Gastroesophageal sphincter (tissue), 3 donors: ENCODE results near the gene VSIG10.

Experiments
- POLR2A ChIP-seq, 2 donors: fragments of 450-650 bp; IDR thresholded peaks; one replicate each; pipeline ENCODE4 v1.6.1; 2017; ENCODE audit warnings: antibody characterized with exemption in 2 of 2, mild to moderate bottlenecking in 2 of 2, moderate library complexity in 1 of 2
- POLR2AphosphoS5 ChIP-seq: sonication (generic); formaldehyde crosslinking; IDR thresholded peaks from one replicate; pipeline ENCODE4 v1.6.1; 2017; ENCODE audit warnings: antibody characterized with exemption
- TF ChIP-seq, protein P1 (sequence below), 4 experiments: fragments of 200-600 bp in 2 of 4; fragments of 450-650 bp in 2 of 4; sonication (generic) in 1 of 4; IDR thresholded peaks; one replicate each; pipeline ENCODE4 v1.5.1; 2017 to 2019; ENCODE audit warnings: antibody characterized with exemption in 4 of 4, mild to moderate bottlenecking in 2 of 4, moderate library complexity in 2 of 4

DNA sequence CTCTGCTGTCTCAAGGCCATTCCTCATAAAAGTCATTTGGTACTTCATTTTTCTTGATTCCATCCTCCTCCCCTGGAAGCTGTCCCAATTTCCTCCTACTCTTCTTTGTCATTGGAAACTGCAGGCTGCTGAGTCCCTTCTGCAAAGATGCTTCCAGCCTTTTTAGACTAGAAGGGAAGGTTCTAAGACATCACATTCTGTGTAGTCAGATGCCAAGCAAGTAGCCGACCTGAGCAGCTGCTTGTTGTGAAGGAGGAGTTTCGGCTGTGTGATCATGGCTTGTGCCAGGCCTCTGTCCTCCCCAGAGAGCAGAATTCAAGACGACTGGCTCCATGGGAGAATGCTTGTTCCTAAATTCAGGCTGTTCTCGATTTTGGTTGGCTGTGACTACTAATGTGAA lies 78.6 kb downstream of the VSIG10 start:
- TF ChIP-seq, protein P1, sequence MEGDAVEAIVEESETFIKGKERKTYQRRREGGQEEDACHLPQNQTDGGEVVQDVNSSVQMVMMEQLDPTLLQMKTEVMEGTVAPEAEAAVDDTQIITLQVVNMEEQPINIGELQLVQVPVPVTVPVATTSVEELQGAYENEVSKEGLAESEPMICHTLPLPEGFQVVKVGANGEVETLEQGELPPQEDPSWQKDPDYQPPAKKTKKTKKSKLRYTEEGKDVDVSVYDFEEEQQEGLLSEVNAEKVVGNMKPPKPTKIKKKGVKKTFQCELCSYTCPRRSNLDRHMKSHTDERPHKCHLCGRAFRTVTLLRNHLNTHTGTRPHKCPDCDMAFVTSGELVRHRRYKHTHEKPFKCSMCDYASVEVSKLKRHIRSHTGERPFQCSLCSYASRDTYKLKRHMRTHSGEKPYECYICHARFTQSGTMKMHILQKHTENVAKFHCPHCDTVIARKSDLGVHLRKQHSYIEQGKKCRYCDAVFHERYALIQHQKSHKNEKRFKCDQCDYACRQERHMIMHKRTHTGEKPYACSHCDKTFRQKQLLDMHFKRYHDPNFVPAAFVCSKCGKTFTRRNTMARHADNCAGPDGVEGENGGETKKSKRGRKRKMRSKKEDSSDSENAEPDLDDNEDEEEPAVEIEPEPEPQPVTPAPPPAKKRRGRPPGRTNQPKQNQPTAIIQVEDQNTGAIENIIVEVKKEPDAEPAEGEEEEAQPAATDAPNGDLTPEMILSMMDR (IDR thresholded peaks at IDR 0.05): no peak
- no peak for TF ChIP-seq POLR2AphosphoS5
- no peak for TF ChIP-seq POLR2A (IDR thresholded peaks at IDR 0.05)
